Measurements from ENCODE around the gene HPS1. TPM values are rescaled to one million over a fixed set of nuclear protein-coding genes. Genes with fewer than 3 reads are reported as not detected.
A peak's percentile ranks its signal among the peaks of the same experiment; 100 is the strongest.

The HPS1 gene
- 62.1 TPM for total RNA-seq

GRCh38 chr10:98446661-98447221, at the start of gene HPS1:
Gene HPS1, minus strand, starts transcription at chr10:98446935. Its CDS starts 3,695 bp downstream, at chr10:98443240.
- no peak for DNase-seq (ENCODE audit: extremely low spot score in 2 of 2)
- intact Hi-C loops (cut with DNase I): loop anchor here (5.0 to 10.0 kb wide), 2 partner anchors 179 to 692 kb away; partner anchors contain the start of gene LOXL4
- Histone ChIP-seq H3K9me3 (no peaks in the 10 kb centered on the region), H3K4me1 (peaks cover 8% of the 10 kb centered on the region), H3K4me3 (peak within 1 kb of the TSS; percentile 62 to 65), H3K36me3 (peaks cover 0 to 22% of the 10 kb centered on the region in 2 donors), H3K27ac (peak within 1 kb of the TSS; percentile 92), H3K27me3 (no peaks in the 10 kb centered on the region)
- no peak for TF ChIP-seq CTCF (IDR thresholded peaks at IDR 0.05)
- peak in 1 of 2 donors; percentile 88 for TF ChIP-seq POLR2A (IDR thresholded peaks at IDR 0.05)
- peak in 1 of 2 donors; percentile 91 for TF ChIP-seq POLR2AphosphoS5 (IDR thresholded peaks at IDR 0.05; ENCODE audit: insufficient read depth in 1 of 2, low read depth in 1 of 2)

- H3K9me3 ChIP-seq: peaks cover 8% of the 10 kb centered on the region
- no peaks in the 10 kb centered on the region for H3K27me3 ChIP-seq
- intact Hi-C loops (cut with DNase I): no loop called here
- H3K4me3 ChIP-seq: no peak overlapping the region
- DNase-seq (ENCODE audit: extremely low spot score in 2 of 2): no peak
- no peak overlapping the region for H3K27ac ChIP-seq
- H3K36me3 ChIP-seq: no peaks in the 10 kb centered on the region
- no peak for TF ChIP-seq POLR2AphosphoS5 (IDR thresholded peaks at IDR 0.05; ENCODE audit: insufficient read depth in 1 of 2, low read depth in 1 of 2)
- no peak for TF ChIP-seq POLR2A (IDR thresholded peaks at IDR 0.05)
- no peak for TF ChIP-seq CTCF (IDR thresholded peaks at IDR 0.05)
- no peaks in the 10 kb centered on the region for H3K4me1 ChIP-seq
These were observed 46.0 kb upstream of the HPS1 start for GRCh38 chr10:98492763-98493162.

GRCh38 chr10:98489561-98490481, 43.1 kb upstream of the HPS1 start:
- Histone ChIP-seq H3K27ac (peak overlapping the region; percentile 28), H3K4me1 (peaks cover 17% of the 10 kb centered on the region), H3K9me3 (peaks cover 2% of the 10 kb centered on the region), H3K27me3 (no peaks in the 10 kb centered on the region), H3K36me3 (no peaks in the 10 kb centered on the region), H3K4me3 (no peak overlapping the region)
- no peak for TF ChIP-seq CTCF (IDR thresholded peaks at IDR 0.05)
- no peak for TF ChIP-seq POLR2A (IDR thresholded peaks at IDR 0.05)
- TF ChIP-seq POLR2AphosphoS5 (IDR thresholded peaks at IDR 0.05; ENCODE audit: insufficient read depth in 1 of 2, low read depth in 1 of 2): no peak
- intact Hi-C loops (cut with DNase I): no loop called here
- DNase-seq (ENCODE audit: extremely low spot score in 2 of 2): no peak

GRCh38 chr10:98488669-98489430, 42.1 kb upstream of the HPS1 start:
- peak overlapping the region; percentile 28 for H3K27ac ChIP-seq
- no peak for DNase-seq (ENCODE audit: extremely low spot score in 2 of 2)
- intact Hi-C loops (cut with DNase I): no loop called here

More at GRCh38 chr10:98488669-98489430, 42.1 kb upstream of the HPS1 start:
- Histone ChIP-seq H3K4me3 (no peak overlapping the region), H3K4me1 (peaks cover 17% of the 10 kb centered on the region), H3K36me3 (no peaks in the 10 kb centered on the region), H3K27me3 (no peaks in the 10 kb centered on the region), H3K9me3 (no peaks in the 10 kb centered on the region)
- TF ChIP-seq CTCF (IDR thresholded peaks at IDR 0.05) (no peak), POLR2AphosphoS5 (IDR thresholded peaks at IDR 0.05; ENCODE audit: insufficient read depth in 1 of 2, low read depth in 1 of 2) (no peak), POLR2A (IDR thresholded peaks at IDR 0.05) (no peak)
